GM12864 (cell line): ENCODE data around the gene CNTN2.

Experiments used
- DNase-seq: peaks from one replicate; pipeline ENCODE4 v3.0.0-alpha.2; 2011; ENCODE audit warnings: low read depth
- H3K4me3 ChIP-seq: 2 replicates; pipeline ENCODE4 v1.5.1; 2011; ENCODE audit warnings: mild to moderate bottlenecking, low read depth, low read length, control low read depth
- TF ChIP-seq, protein P1 (sequence below): IDR thresholded peaks from 2 replicates; pipeline ENCODE4 v1.5.1; 2011; ENCODE audit warnings: low read depth, mild to moderate bottlenecking, moderate library complexity, low read length, control low read depth, inconsistent platforms; ENCODE audit errors: missing control alignments

CNTN2 gene, protein sequence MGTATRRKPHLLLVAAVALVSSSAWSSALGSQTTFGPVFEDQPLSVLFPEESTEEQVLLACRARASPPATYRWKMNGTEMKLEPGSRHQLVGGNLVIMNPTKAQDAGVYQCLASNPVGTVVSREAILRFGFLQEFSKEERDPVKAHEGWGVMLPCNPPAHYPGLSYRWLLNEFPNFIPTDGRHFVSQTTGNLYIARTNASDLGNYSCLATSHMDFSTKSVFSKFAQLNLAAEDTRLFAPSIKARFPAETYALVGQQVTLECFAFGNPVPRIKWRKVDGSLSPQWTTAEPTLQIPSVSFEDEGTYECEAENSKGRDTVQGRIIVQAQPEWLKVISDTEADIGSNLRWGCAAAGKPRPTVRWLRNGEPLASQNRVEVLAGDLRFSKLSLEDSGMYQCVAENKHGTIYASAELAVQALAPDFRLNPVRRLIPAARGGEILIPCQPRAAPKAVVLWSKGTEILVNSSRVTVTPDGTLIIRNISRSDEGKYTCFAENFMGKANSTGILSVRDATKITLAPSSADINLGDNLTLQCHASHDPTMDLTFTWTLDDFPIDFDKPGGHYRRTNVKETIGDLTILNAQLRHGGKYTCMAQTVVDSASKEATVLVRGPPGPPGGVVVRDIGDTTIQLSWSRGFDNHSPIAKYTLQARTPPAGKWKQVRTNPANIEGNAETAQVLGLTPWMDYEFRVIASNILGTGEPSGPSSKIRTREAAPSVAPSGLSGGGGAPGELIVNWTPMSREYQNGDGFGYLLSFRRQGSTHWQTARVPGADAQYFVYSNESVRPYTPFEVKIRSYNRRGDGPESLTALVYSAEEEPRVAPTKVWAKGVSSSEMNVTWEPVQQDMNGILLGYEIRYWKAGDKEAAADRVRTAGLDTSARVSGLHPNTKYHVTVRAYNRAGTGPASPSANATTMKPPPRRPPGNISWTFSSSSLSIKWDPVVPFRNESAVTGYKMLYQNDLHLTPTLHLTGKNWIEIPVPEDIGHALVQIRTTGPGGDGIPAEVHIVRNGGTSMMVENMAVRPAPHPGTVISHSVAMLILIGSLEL

DNA sequence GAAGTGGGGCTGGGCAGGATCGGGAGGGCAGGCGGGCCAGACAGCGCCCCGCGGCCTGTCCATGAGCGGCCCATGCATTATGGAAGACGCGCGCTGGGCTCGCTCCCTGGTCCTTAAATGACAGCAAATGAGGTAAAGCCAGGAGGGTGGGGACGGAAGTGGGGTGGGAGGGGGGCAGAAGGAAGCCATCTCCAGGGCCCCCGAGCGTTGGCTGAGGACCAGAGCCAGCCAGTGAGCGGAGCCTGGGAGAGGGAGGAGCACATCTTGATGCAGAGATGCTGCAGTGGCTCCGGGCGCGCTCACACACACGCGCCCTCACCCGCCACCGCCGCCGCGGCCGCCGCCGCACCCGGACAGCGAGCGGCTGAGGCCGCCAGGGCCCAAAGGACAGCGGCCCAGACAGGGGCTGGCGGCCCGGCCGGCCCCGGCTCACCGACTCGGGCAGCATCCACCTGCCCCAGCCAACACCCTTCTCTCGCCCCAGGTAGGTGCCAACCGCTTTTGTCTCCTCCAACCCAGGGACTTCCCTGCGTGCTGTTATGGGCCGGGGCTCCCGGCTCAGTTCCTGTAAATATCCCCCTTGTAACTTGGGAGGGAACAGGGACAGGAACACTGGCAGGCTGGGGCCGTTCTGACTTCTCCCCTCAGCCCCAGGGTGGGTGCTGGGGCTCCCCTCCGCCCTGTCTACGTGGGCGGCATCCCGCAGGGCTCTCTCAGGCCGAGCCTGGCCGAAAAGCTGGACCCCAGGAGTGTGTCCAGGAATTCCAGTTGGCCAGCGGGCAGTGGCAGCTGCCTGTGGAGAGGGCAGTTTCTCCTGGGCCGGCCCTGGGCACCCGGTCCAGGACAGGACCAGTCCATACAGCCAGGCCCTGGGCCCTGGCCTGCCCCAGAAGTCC is at the start of gene CNTN2:
CNTN2 (plus strand) TSS at position 302 of the 896 bp plus-strand sequence. CDS start 9,974 bp downstream, outside the sequence.
- no peak within 1 kb of the TSS for H3K4me3 ChIP-seq
- TF ChIP-seq, protein P1, sequence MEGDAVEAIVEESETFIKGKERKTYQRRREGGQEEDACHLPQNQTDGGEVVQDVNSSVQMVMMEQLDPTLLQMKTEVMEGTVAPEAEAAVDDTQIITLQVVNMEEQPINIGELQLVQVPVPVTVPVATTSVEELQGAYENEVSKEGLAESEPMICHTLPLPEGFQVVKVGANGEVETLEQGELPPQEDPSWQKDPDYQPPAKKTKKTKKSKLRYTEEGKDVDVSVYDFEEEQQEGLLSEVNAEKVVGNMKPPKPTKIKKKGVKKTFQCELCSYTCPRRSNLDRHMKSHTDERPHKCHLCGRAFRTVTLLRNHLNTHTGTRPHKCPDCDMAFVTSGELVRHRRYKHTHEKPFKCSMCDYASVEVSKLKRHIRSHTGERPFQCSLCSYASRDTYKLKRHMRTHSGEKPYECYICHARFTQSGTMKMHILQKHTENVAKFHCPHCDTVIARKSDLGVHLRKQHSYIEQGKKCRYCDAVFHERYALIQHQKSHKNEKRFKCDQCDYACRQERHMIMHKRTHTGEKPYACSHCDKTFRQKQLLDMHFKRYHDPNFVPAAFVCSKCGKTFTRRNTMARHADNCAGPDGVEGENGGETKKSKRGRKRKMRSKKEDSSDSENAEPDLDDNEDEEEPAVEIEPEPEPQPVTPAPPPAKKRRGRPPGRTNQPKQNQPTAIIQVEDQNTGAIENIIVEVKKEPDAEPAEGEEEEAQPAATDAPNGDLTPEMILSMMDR, result no peak
- DNase-seq, result no peak

DNA sequence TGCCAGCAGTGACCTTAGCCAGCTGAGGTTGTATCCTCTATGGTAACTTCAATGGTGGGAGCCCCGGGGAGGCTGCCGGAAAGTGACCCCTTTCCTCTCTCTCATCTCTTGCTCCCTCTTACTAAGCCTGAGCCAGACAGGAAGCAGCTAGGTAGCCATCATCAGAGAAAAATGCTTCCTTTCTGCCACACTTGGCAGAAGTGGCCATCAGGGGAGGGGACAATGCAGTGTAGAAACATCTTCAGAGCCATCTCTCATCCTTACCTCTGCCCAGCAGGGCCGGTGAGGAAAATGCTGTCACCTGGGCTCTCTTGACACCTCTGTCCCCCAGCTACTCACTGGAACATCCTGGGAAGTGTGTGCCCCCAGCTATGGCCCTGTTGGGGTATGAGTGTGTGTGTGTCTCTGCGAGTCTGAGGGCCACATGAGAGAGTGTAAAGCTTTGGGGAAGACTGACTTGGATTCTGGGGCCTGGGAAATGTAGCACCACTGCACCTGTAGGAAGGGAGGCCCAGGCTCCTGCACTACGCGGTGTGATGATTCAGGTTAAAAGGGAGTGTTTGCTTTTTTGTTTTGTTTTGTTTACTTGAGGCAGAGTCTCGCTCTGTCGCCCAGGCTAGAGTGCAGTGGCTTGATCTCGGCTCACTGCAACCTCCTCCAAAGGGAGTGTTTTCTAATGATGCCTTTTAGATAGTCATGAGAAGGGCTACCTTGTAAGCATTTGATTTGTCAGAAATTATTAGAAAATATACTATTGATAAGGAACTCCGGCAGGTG is 48.7 kb upstream of the CNTN2 start:
- TF ChIP-seq, protein P1, result no peak
- H3K4me3 ChIP-seq, result no peak overlapping the region
- DNase-seq, result no peak

DNA sequence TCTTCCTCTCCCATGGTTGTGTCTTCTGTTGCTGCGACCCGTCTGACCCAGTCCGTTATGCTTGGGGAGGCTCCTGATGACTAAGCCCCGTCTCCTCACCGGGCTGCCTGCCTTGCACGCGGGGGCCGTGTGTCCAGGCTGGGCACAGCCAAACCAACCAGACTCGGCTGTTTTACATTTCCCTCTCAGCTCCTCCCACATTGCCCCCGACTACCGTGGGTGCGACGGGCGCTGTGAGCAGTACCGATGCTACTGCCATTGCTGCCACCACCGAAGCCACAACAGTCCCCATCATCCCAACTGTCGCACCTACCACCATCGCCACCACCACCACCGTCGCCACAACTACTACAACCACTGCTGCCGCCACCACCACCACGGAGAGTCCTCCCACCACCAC is 46.0 kb upstream of the CNTN2 start:
- TF ChIP-seq, protein P1, result no peak
- no peak for DNase-seq
- H3K4me3 ChIP-seq, result no peak overlapping the region

DNA sequence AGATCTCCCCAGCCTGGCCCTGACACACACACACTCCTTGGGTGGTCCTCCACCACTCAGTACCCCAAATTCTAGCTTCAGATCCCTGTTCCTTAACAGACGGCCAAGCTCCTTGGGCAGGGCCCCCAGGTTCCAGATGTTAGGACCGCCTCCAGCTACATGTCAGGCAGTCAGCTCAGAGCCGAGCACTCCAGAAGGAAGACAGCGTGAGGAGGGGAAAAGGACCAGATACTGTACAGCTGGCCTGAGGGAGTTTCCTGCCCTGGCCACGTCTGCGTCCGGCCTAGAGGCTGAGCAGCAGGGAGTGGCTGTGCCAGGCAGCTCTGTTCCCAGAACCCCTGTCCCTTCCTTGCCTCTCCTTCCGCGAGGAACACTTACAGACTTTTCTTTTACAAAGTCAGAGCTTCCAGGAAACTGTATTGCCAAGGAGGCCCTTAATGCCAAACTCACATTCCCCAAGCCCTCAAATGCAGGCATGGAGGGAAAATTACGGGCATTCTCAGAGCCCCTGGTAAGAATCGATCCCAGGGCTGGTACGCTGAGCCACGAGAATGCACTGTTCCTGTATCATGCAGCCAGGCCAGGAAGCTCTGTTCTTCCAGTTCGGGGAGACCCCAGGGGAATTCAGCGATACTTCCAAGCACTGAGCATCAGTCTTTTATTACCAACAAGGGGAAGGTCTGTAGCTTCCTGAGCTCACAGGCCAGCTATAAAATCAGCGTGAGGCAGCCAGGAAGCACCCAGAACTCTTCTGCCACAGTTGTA is 45.2 kb upstream of the CNTN2 start:
- TF ChIP-seq, protein P1, result no peak
- DNase-seq, result no peak

DNA sequence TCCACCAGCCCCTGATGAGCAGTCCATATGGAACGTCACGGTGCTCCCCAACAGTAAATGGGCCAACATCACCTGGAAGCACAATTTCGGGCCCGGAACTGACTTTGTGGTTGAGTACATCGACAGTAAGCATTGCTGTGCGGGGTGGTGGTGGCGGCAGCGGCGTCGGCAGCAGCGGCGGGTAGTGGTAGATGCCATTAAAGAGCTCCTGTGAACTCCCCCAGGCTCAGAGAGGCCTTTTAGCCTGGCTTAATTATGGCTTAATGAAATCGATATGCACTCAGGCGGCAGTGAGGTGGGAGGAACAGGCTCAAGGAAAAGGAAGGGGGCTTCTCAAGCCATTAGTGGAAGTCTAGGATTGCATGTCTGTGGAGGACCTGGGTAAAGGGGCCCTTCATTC is 41.9 kb upstream of the CNTN2 start:
- H3K4me3 ChIP-seq, result no peak overlapping the region
- TF ChIP-seq, protein P1, result no peak
- no peak for DNase-seq

More for the DNA sequence above, 45.2 kb upstream of the CNTN2 start:
- H3K4me3 ChIP-seq, result no peak overlapping the region
